Activated naive CD8-positive, alpha-beta T cell treated with anti-CD3 and anti-CD28 coated beads, Interleukin-2, amount 10 ng/mL, durations not matched to agents 7 days and 5 days (primary cell): ENCODE data around the gene RPS6KB1. TPM values are rescaled to one million over a fixed set of nuclear protein-coding genes. Genes with fewer than 3 reads are reported as not detected.
"Not testable (repeated sequence)": the region's sequence is repeated elsewhere in the genome, so short reads cannot be mapped to it uniquely, and the experiment has no call there.

Source experiments
- ATAC-seq: fragments of 150-1000 bp; cut with Tn5 transposase; one replicate; pipeline ENCODE4 v1.10.0; 2021; ENCODE audit warnings: low read depth, moderate library complexity
- POLR2A ChIA-PET: fragments of 350-600 bp; sonication (Branson Sonifier 250); formaldehyde crosslinking; loops from one replicate; lab custom pipeline; 2021; ENCODE audit warnings: antibody characterized with exemption; lab: Charles Lee
- DNase-seq: peaks from one replicate; pipeline ENCODE4 v3.0.0; 2021
- H3K27ac Mint-ChIP-seq: one replicate; pipeline ENCODE4 v1.8.0; 2022; ENCODE audit warnings: mild to moderate bottlenecking, mixed read lengths
- H3K27me3 Mint-ChIP-seq: one replicate; pipeline ENCODE4 v1.8.0; 2022; ENCODE audit warnings: mild to moderate bottlenecking, moderate library complexity, mixed read lengths
- H3K36me3 Mint-ChIP-seq: one replicate; pipeline ENCODE4 v1.8.0; 2021; ENCODE audit warnings: mild to moderate bottlenecking, mixed read lengths
- H3K4me1 Mint-ChIP-seq: one replicate; pipeline ENCODE4 v1.8.0; 2021; ENCODE audit warnings: mixed read lengths
- H3K4me3 Mint-ChIP-seq: one replicate; pipeline ENCODE4 v1.8.0; 2022; ENCODE audit warnings: mild to moderate bottlenecking, moderate library complexity, mixed read lengths
- H3K9me3 Mint-ChIP-seq: one replicate; pipeline ENCODE4 v1.8.0; 2021; ENCODE audit warnings: mixed read lengths
- total RNA-seq, 2 experiments: library from RNA; stranded (reverse); gene quantifications; one replicate each; pipeline ENCODE4 v1.2.3, GENCODE V29; 2021

The RPS6KB1 gene
- total RNA-seq = 10 to 100 TPM; 46.3 to 49.4 TPM

- H3K27me3 Mint-ChIP-seq = no peaks in the 10 kb centered on the region
- ATAC-seq = peak; percentile 98
- DNase-seq = peak; percentile 90
- peaks cover 38% of the 10 kb centered on the region for H3K4me1 Mint-ChIP-seq
- no peaks in the 10 kb centered on the region for H3K9me3 Mint-ChIP-seq
- peaks cover 14% of the 10 kb centered on the region for H3K36me3 Mint-ChIP-seq
- H3K4me3 Mint-ChIP-seq = peak within 1 kb of the TSS; percentile 100
- H3K27ac Mint-ChIP-seq = peak within 1 kb of the TSS; percentile 100
- POLR2A ChIA-PET = interaction anchor here (0.5 to 2.2 kb wide), 15 partner anchors 11 to 328 kb away, joined by 3 to 11 read pairs (median 4); partner anchors contain the start of genes DHX40, HEATR6, PTRH2 and RNFT1
These were observed at the start of gene RPS6KB1, which contains the start of gene TUBD1 for GRCh38 chr17:59892924-59893675. TSS of gene RPS6KB1 (plus strand) at chr17:59893121. CDS start at chr17:59893185, 64 bp downstream. TSS of gene TUBD1 (minus strand) at chr17:59892943. CDS start at chr17:59891002, 1,941 bp downstream.

- no peak for ATAC-seq
- POLR2A ChIA-PET = interaction anchor here (0.5 to 3.2 kb wide), 9 partner anchors 7 to 225 kb away, joined by 3 to 19 read pairs (median 4); no protein-coding TSS in a partner anchor
- Mint-ChIP-seq H3K36me3 (peaks cover 30% of the 10 kb centered on the region), H3K4me1 (peaks cover 55% of the 10 kb centered on the region), H3K9me3 (no peaks in the 10 kb centered on the region), H3K4me3 (no peak overlapping the region), H3K27me3 (no peaks in the 10 kb centered on the region), H3K27ac (peak overlapping the region; percentile 57)
- DNase-seq = no peak
These were observed 47.9 kb upstream of the RPS6KB1 start for GRCh38 chr17:59844884-59845594.

GRCh38 chr17:59845595-59846393 is 47.1 kb upstream of the RPS6KB1 start:
- Mint-ChIP-seq H3K27me3 (no peaks in the 10 kb centered on the region), H3K4me1 (peaks cover 55% of the 10 kb centered on the region), H3K4me3 (peak overlapping the region; percentile 18), H3K36me3 (peaks cover 23% of the 10 kb centered on the region), H3K27ac (peak overlapping the region; percentile 71), H3K9me3 (no peaks in the 10 kb centered on the region)
- no peak for DNase-seq
- no peak for ATAC-seq
- POLR2A ChIA-PET = interaction anchor here (0.5 to 3.2 kb wide), 13 partner anchors 8 to 280 kb away, joined by 3 to 19 read pairs (median 4); no protein-coding TSS in a partner anchor

- Mint-ChIP-seq H3K9me3 (no peaks in the 10 kb centered on the region), H3K4me3 (peak overlapping the region; percentile 18), H3K36me3 (peaks cover 15% of the 10 kb centered on the region), H3K4me1 (peaks cover 51% of the 10 kb centered on the region), H3K27me3 (no peaks in the 10 kb centered on the region), H3K27ac (peak overlapping the region; percentile 71)
- no peak for DNase-seq
- peak; percentile 42 for ATAC-seq
- POLR2A ChIA-PET = interaction anchor here (0.5 to 3.2 kb wide), 8 partner anchors 8 to 226 kb away, joined by 3 to 19 read pairs (median 4); no protein-coding TSS in a partner anchor
These were observed 46.3 kb upstream of the RPS6KB1 start for GRCh38 chr17:59846394-59847165.

- H3K27ac Mint-ChIP-seq = peak overlapping the region; percentile 74
- no peak for DNase-seq
- H3K4me1 Mint-ChIP-seq = peaks cover 50% of the 10 kb centered on the region
- H3K27me3 Mint-ChIP-seq = no peaks in the 10 kb centered on the region
- no peak overlapping the region for H3K4me3 Mint-ChIP-seq
- no peak for ATAC-seq
- H3K36me3 Mint-ChIP-seq = no peaks in the 10 kb centered on the region
- H3K9me3 Mint-ChIP-seq = no peaks in the 10 kb centered on the region
- POLR2A ChIA-PET = interaction anchor here (1.5 to 2.2 kb wide), 2 partner anchors 10 to 86 kb away, joined by 3 to 7 read pairs; no protein-coding TSS in a partner anchor
These were observed 44.6 kb upstream of the RPS6KB1 start for GRCh38 chr17:59848385-59848668.

- peak overlapping the region; percentile 42 for H3K4me3 Mint-ChIP-seq
- peak; percentile 46 for ATAC-seq
- no peaks in the 10 kb centered on the region for H3K27me3 Mint-ChIP-seq
- H3K9me3 Mint-ChIP-seq = no peaks in the 10 kb centered on the region
- POLR2A ChIA-PET = interaction anchor here (2.2 kb wide), 1 partner anchor 11 kb away, joined by 7 read pairs; no protein-coding TSS in a partner anchor
- peaks cover 49% of the 10 kb centered on the region for H3K4me1 Mint-ChIP-seq
- no peaks in the 10 kb centered on the region for H3K36me3 Mint-ChIP-seq
- peak overlapping the region; percentile 74 for H3K27ac Mint-ChIP-seq
- DNase-seq = no peak
These were observed 44.1 kb upstream of the RPS6KB1 start for GRCh38 chr17:59848778-59849177.

GRCh38 chr17:59850311-59850710 is 42.6 kb upstream of the RPS6KB1 start:
- peaks cover 43% of the 10 kb centered on the region for H3K4me1 Mint-ChIP-seq
- ATAC-seq, H3K4me3 Mint-ChIP-seq, DNase-seq, H3K27ac Mint-ChIP-seq, H3K27me3 Mint-ChIP-seq, H3K9me3 Mint-ChIP-seq, H3K36me3 Mint-ChIP-seq: not testable (repeated sequence)
- POLR2A ChIA-PET = interaction anchor here (2.2 kb wide), 1 partner anchor 12 kb away, joined by 7 read pairs; no protein-coding TSS in a partner anchor

- POLR2A ChIA-PET = interaction anchor here (1.0 to 1.1 kb wide), 2 partner anchors 14 to 98 kb away, joined by 4 to 5 read pairs; no protein-coding TSS in a partner anchor
- peaks cover 37% of the 10 kb centered on the region for H3K4me1 Mint-ChIP-seq
These were observed 41.2 kb upstream of the RPS6KB1 start for GRCh38 chr17:59851439-59852375.

GRCh38 chr17:59852847-59853167 is 40.1 kb upstream of the RPS6KB1 start:
- H3K9me3 Mint-ChIP-seq, H3K36me3 Mint-ChIP-seq, DNase-seq, H3K27ac Mint-ChIP-seq, H3K27me3 Mint-ChIP-seq, ATAC-seq, H3K4me3 Mint-ChIP-seq: not testable (repeated sequence)
- H3K4me1 Mint-ChIP-seq = peaks cover 36% of the 10 kb centered on the region
- POLR2A ChIA-PET = interaction anchor here (0.8 to 1.3 kb wide), 7 partner anchors 9 to 99 kb away, joined by 3 to 10 read pairs (median 4); partner anchors contain the start of genes RPS6KB1 and TUBD1

More at GRCh38 chr17:59851439-59852375, 41.2 kb upstream of the RPS6KB1 start:
- Mint-ChIP-seq H3K27me3 (no peaks in the 10 kb centered on the region), H3K9me3 (no peaks in the 10 kb centered on the region), H3K36me3 (no peaks in the 10 kb centered on the region), H3K27ac (no peak overlapping the region), H3K4me3 (no peak overlapping the region)
- no peak for DNase-seq
- no peak for ATAC-seq

GRCh38 chr17:59853168-59853918 is 39.6 kb upstream of the RPS6KB1 start:
- ATAC-seq (peak; percentile 78), DNase-seq (no peak)
- H3K4me1 Mint-ChIP-seq = peaks cover 34% of the 10 kb centered on the region
- no peak overlapping the region for H3K4me3 Mint-ChIP-seq
- H3K9me3 Mint-ChIP-seq = no peaks in the 10 kb centered on the region
- no peaks in the 10 kb centered on the region for H3K27me3 Mint-ChIP-seq
- POLR2A ChIA-PET = interaction anchor here (0.6 to 1.3 kb wide), 10 partner anchors 10 to 100 kb away, joined by 3 to 10 read pairs (median 4); partner anchors contain the start of genes RPS6KB1 and TUBD1
- peak overlapping the region; percentile 64 for H3K27ac Mint-ChIP-seq
- no peaks in the 10 kb centered on the region for H3K36me3 Mint-ChIP-seq
